H1 (cell line): ENCODE measurements around the gene TMEM255A. TPM values are rescaled to one million over a fixed set of nuclear protein-coding genes. Genes with fewer than 3 reads are reported as not detected.

ENCODE experiments used
- CTCF ChIA-PET: fragments of 300-600 bp; sonication (Branson Sonifier 250); formaldehyde crosslinking; loops from one replicate; lab custom pipeline; 2021; ENCODE audit not compliant: partially characterized antibody; lab: Charles Lee
- POLR2A ChIA-PET: fragments of 300-600 bp; sonication (Branson Sonifier 250); formaldehyde crosslinking; loops from one replicate; lab custom pipeline; 2021; ENCODE audit warnings: inconsistent platforms; ENCODE audit not compliant: partially characterized antibody; lab: Charles Lee
- DNase-seq, 2 experiments: peaks; one replicate each; pipeline versions ENCODE4 v3.0.0 to v3.0.0-alpha.2; 2010 to 2022; ENCODE audit warnings: low spot score in 2 of 2, low read depth in 1 of 2, mixed read lengths in 1 of 2
- FAIRE-seq: peaks from 2 replicates; lab custom pipeline; 2011; peaks lifted over from hg19 to GRCh38; lab: Jason Lieb, UNC
- H2AFZ ChIP-seq: 2 replicates; pipeline ENCODE4 v1.8.1; 2012; ENCODE audit warnings: low read length, inconsistent platforms
- H2AK5ac ChIP-seq: 2 replicates; pipeline ENCODE4 v1.6.1; 2013; ENCODE audit warnings: low read depth, low read length
- H2BK120ac ChIP-seq: replicated peaks from 2 replicates; pipeline ENCODE3; 2013; ENCODE audit warnings: low read depth, low read length, inconsistent platforms
- H2BK12ac ChIP-seq: 2 replicates; pipeline ENCODE4 v1.6.1; 2013; ENCODE audit warnings: low read depth, low read length
- H2BK15ac ChIP-seq: 2 replicates; pipeline ENCODE4 v1.6.1; 2013; ENCODE audit warnings: low read length
- H2BK20ac ChIP-seq: 2 replicates; pipeline ENCODE4 v1.6.1; 2013; ENCODE audit warnings: low read length
- H2BK5ac ChIP-seq: 2 replicates; pipeline ENCODE4 v1.6.1; 2013; ENCODE audit warnings: low read depth, low read length
- H3K14ac ChIP-seq: 2 replicates; pipeline ENCODE4 v1.6.1; 2013; ENCODE audit warnings: inconsistent platforms; ENCODE audit not compliant: insufficient read length
- H3K18ac ChIP-seq: 2 replicates; pipeline ENCODE4 v1.6.1; 2013; ENCODE audit warnings: low read length; ENCODE audit errors: extremely low read depth
- H3K23ac ChIP-seq: 2 replicates; pipeline ENCODE4 v1.6.1; 2013; ENCODE audit warnings: inconsistent platforms; ENCODE audit not compliant: insufficient read length
- H3K23me2 ChIP-seq: 2 replicates; pipeline ENCODE4 v1.6.1; 2013; ENCODE audit warnings: low read depth, low read length
- H3K27ac ChIP-seq: 2 replicates; pipeline ENCODE4 v1.6.1; 2011; ENCODE audit warnings: low read depth, low read length, inconsistent platforms
- H3K27me3 ChIP-seq, 4 experiments: replicated peaks in 1 of 4; 1 replicate in 1 of 4; 2 replicates in 3 of 4; pipeline versions ENCODE4 v1.6.1 to v1.8.1; 2011 to 2013; ENCODE audit warnings: low read length in 3 of 4, mild to moderate bottlenecking in 3 of 4, inconsistent platforms in 2 of 4, mixed read lengths in 2 of 4, moderate library complexity in 1 of 4; ENCODE audit not compliant: control insufficient read depth in 3 of 4, insufficient read depth in 3 of 4; ENCODE audit errors: extremely low read depth in 1 of 4
- H3K36me3 ChIP-seq, 4 experiments: 2 replicates each; pipeline versions ENCODE4 v1.6.1 to v1.8.1; 2011 to 2013; ENCODE audit warnings: mild to moderate bottlenecking in 4 of 4, low read length in 3 of 4, moderate library complexity in 2 of 4, control low read depth in 1 of 4, inconsistent platforms in 1 of 4; ENCODE audit not compliant: insufficient read depth in 4 of 4, control insufficient read depth in 2 of 4
- H3K4ac ChIP-seq: replicated peaks from 2 replicates; pipeline ENCODE3; 2013; ENCODE audit warnings: low read length, low read depth, mixed read lengths, inconsistent platforms; ENCODE audit not compliant: insufficient read length
- H3K4me1 ChIP-seq, 4 experiments: replicated peaks in 1 of 4; 1 replicate in 1 of 4; 2 replicates in 3 of 4; pipeline versions ENCODE4 v1.6.1 to v1.8.1; 2011 to 2013; ENCODE audit warnings: low read length in 3 of 4, inconsistent platforms in 2 of 4, mixed read lengths in 1 of 4; ENCODE audit not compliant: insufficient read depth in 4 of 4, control insufficient read depth in 3 of 4
- H3K4me2 ChIP-seq, 2 experiments: 2 replicates each; pipeline versions ENCODE4 v1.6.1 to v1.8.1; 2011 to 2013; ENCODE audit warnings: low read depth in 2 of 2, low read length in 2 of 2, control low read depth in 1 of 2, inconsistent platforms in 1 of 2, mild to moderate bottlenecking in 1 of 2; ENCODE audit not compliant: insufficient read depth in 1 of 2
- H3K4me3 ChIP-seq, 4 experiments: fragments of 200-600, 300-600 bp in 1 of 4; sonication (generic), shearing (Covaris generic), sonication (Bioruptor Twin) in 1 of 4; 2 replicates each; pipeline versions ENCODE4 v1.5.1 to v1.8.1; 2011 to 2016; ENCODE audit warnings: low read length in 4 of 4, low read depth in 3 of 4, control low read depth in 2 of 4, inconsistent platforms in 2 of 4, mild to moderate bottlenecking in 2 of 4, mixed read lengths in 1 of 4, moderate library complexity in 1 of 4; ENCODE audit not compliant: insufficient read depth in 2 of 4; ENCODE audit errors: extremely low read depth in 1 of 4
- H3K56ac ChIP-seq: replicated peaks from 2 replicates; pipeline ENCODE3; 2013; ENCODE audit warnings: low read depth, mild to moderate bottlenecking, mixed read lengths, low read length, inconsistent platforms; ENCODE audit not compliant: insufficient read length
- H3K79me1 ChIP-seq: 2 replicates; pipeline ENCODE4 v1.6.1; 2013; ENCODE audit warnings: low read depth, low read length, control low read depth
- H3K79me2 ChIP-seq, 2 experiments: 2 replicates each; pipeline versions ENCODE4 v1.6.1 to v1.8.1; 2012 to 2013; ENCODE audit warnings: low read length in 2 of 2, mild to moderate bottlenecking in 2 of 2, inconsistent platforms in 1 of 2; ENCODE audit not compliant: insufficient read depth in 2 of 2, control insufficient read depth in 1 of 2
- H3K9ac ChIP-seq, 4 experiments: replicated peaks in 1 of 4; 1 replicate in 1 of 4; 2 replicates in 3 of 4; pipeline versions ENCODE4 v1.6.1 to v1.8.1; 2011 to 2013; ENCODE audit warnings: low read depth in 3 of 4, low read length in 3 of 4, control low read depth in 2 of 4, mild to moderate bottlenecking in 2 of 4, moderate library complexity in 2 of 4, inconsistent platforms in 1 of 4; ENCODE audit errors: extremely low read depth in 1 of 4
- H3K9me3 ChIP-seq, 2 experiments: 2 replicates each; pipeline versions ENCODE4 v1.6.1 to v1.8.1; 2012 to 2013; ENCODE audit warnings: mild to moderate bottlenecking in 2 of 2, moderate library complexity in 2 of 2, control low read depth in 1 of 2, inconsistent platforms in 1 of 2, low read depth in 1 of 2, low read length in 1 of 2, mixed read lengths in 1 of 2; ENCODE audit not compliant: insufficient read depth in 2 of 2
- H4K20me1 ChIP-seq, 2 experiments: replicated peaks in 1 of 2; 2 replicates each; pipeline versions ENCODE3 to v1.8.1; 2011 to 2013; ENCODE audit warnings: inconsistent platforms in 2 of 2, low read length in 2 of 2, mild to moderate bottlenecking in 1 of 2; ENCODE audit not compliant: insufficient read depth in 2 of 2, control insufficient read depth in 1 of 2
- H4K5ac ChIP-seq: 2 replicates; pipeline ENCODE4 v1.6.1; 2013; ENCODE audit warnings: low read length, low read depth, mixed read lengths, inconsistent platforms; ENCODE audit not compliant: insufficient read length
- H4K8ac ChIP-seq: 2 replicates; pipeline ENCODE4 v1.8.0; 2013; ENCODE audit warnings: mild to moderate bottlenecking, moderate library complexity, low read length, inconsistent platforms; ENCODE audit not compliant: insufficient read depth; ENCODE audit errors: extremely low read depth
- H4K91ac ChIP-seq: replicated peaks from 2 replicates; pipeline ENCODE3; 2013; ENCODE audit warnings: low read length, mixed read lengths, inconsistent platforms; ENCODE audit not compliant: insufficient read length
- BRCA1 ChIP-seq: IDR thresholded peaks from 2 replicates; pipeline ENCODE4 v1.6.1; 2012; ENCODE audit warnings: low read depth, low read length, improper control_type of control experiment
- CTCF ChIP-seq, 3 experiments: IDR thresholded peaks; 1 replicate in 2 of 3; 2 replicates in 1 of 3; pipeline versions ENCODE4 v1.5.1 to v1.6.1; 2011; ENCODE audit warnings: low read length in 3 of 3, mild to moderate bottlenecking in 3 of 3, inconsistent platforms in 2 of 3, low read depth in 1 of 3, moderate library complexity in 1 of 3; ENCODE audit not compliant: insufficient read depth in 1 of 3; ENCODE audit errors: control extremely low read depth in 1 of 3
- RAD21 ChIP-seq, 2 experiments: IDR thresholded peaks in 1 of 2; conservative IDR thresholded peaks in 1 of 2; 2 replicates each; pipeline ENCODE4 v1.6.1; 2011; ENCODE audit warnings: low read depth in 2 of 2, low read length in 2 of 2, improper control_type of control experiment in 1 of 2, inconsistent platforms in 1 of 2, mild to moderate bottlenecking in 1 of 2, moderate library complexity in 1 of 2
- WGBS, 2 experiments: shearing (Covaris generic) in 1 of 2; methylation state at CpG; one replicate each; pipeline versions ENCODE4 v1.1.6 to v1.1.7; 2013 to 2015; ENCODE audit warnings: low lambda C conversion rate in 2 of 2, mixed read lengths in 2 of 2, inconsistent platforms in 1 of 2, low coverage in 1 of 2, missing lambda C conversion rate in 1 of 2; ENCODE audit not compliant: insufficient replicate concordance in 2 of 2, insufficient coverage in 1 of 2, insufficient read length in 1 of 2; ENCODE audit errors: extremely low coverage in 1 of 2, missing lambda C conversion rate in 1 of 2; 5-methylcytosine and 5-hydroxymethylcytosine counted together
- polyA plus RNA-seq, 7 experiments: library from polyadenylated mRNA; depleted of rRNA in 3 of 7; stranded (reverse) in 5 of 7; unstranded in 2 of 7; fragments of >200 nt in 5 of 7; fragments of 200-250 nt in 2 of 7; gene quantifications; 1 replicate in 5 of 7; 2 replicates in 1 of 7; 4 replicates in 1 of 7; pipeline versions ENCODE4 v1.2.1 to v1.2.3, GENCODE V29; 2011 to 2013; ENCODE audit warnings: missing spikeins in 2 of 7, mixed read lengths in 2 of 7
- total RNA-seq: library from RNA; stranded (reverse); fragmentation: NEBNext Ultra II Directional; extraction: Animal tissue kit (Norgen Biotek cat#: 25700); gene quantifications from 2 replicates; pipeline ENCODE4 v1.2.1, GENCODE V29; 2021

The TMEM255A gene
- total and polyA plus RNA-seq, 2 of the 8 experiments (the other 6 are each of a cell fraction or from before 2014, with no cell fraction given): 0.73 to 2.3 TPM

DNA sequence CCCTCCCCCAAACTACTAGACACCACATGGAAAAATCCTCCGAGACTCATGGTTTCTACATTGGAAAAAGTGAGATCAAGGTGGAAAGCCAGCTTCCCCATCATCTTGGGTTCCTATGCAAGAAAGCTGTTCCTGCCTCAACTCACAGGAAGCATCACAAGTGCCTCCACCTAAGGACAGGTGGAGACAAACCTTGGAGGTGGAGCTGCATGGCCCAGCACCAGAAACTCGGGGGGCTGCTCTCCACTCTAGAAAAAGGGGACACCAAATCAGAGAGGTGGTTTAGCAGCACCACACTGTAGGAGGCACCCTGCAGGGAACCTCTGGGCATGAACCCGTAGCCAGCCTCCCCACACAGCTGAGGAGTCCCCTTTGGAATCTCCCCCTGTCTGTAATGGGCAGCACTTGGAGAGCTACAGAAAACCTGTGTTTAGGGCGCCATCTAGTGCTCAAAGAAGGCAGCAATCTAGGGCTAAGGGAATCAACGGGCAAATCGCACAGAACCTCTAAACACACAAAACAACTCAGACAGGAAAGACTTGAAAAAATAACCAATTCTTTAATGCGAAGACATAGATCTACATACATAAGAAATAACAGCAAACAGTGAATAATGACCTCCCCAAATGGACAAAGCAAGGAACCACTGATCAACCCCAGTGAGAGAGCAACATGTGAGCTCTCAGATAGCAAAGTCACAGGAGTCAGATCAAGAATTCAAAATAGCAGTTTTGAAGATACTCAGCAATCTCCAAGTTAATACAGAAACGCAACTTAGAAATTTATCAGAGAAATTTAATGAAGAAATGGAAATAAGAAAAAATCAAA is 97.6 kb downstream of the TMEM255A start:
- Histone ChIP-seq H3K56ac (no peak overlapping the region), H4K91ac (no peak overlapping the region), H3K27ac (no peak overlapping the region), H3K4me1 (no peaks in the 10 kb centered on the region), H2AK5ac (no peak overlapping the region), H3K23ac (no peak overlapping the region), H3K4ac (no peak overlapping the region), H2BK120ac (no peak overlapping the region), H4K5ac (no peak overlapping the region), H3K18ac (no peak overlapping the region), H2BK20ac (no peak overlapping the region), H3K4me3 (no peak overlapping the region), H3K9ac (no peak overlapping the region), H2BK5ac (no peak overlapping the region), H3K4me2 (no peak overlapping the region), H3K14ac (no peak overlapping the region), H2BK15ac (no peak overlapping the region), H2AFZ (no peak overlapping the region), H3K36me3 (no peaks in the 10 kb centered on the region), H3K23me2 (no peaks in the 10 kb centered on the region), H3K79me1 (no peaks in the 10 kb centered on the region), H3K79me2 (no peaks in the 10 kb centered on the region), H3K27me3 (no peaks in the 10 kb centered on the region), H4K20me1 (no peaks in the 10 kb centered on the region), H3K9me3 (no peaks in the 10 kb centered on the region), H2BK12ac (no peak overlapping the region), H4K8ac (no peak overlapping the region)
- 42% methylated on average over 6 of the region's 8 CpGs; no CpG with 5 or more reads in 1 of the 2 experiments for WGBS, 2 experiments
- DNase-seq: peak; percentile 17 to 72
- FAIRE-seq: no peak
- ChIA-PET CTCF (interaction anchor here (0.6 to 3.1 kb wide), 23 partner anchors 9 to 1672 kb away, joined by 3 to 19 read pairs (median 4); partner anchors contain the start of gene ZBTB33), POLR2A (interaction anchor here (0.7 kb wide), 1 partner anchor 15 kb away, joined by 3 read pairs; no protein-coding TSS in a partner anchor)
- TF ChIP-seq BRCA1: no peak
- TF ChIP-seq CTCF (IDR thresholded peaks at IDR 0.05; ENCODE audit: control extremely low read depth in 1 of 3, insufficient read depth in 1 of 3, low read depth in 1 of 3, low read length in 3 of 3): peak; percentile 24 to 93 (median 76)
- TF ChIP-seq RAD21 (IDR thresholded peaks at IDR 0.05 in 1 of 2, conservative IDR thresholded peaks at IDR 0.05 in 1 of 2; ENCODE audit: low read depth in 2 of 2, low read length in 2 of 2): peak; percentile 65 to 80
